DMS53 treated with DMSO at 0.1 percent for 48 hours (cell line): Measurements from ENCODE around the gene GAD2.

Experiments
- DNase-seq: peaks from one replicate; lab custom pipeline; 2025; ENCODE audit not compliant: unreplicated experiment; lab: John Stamatoyannopoulos, UW

GAD2 gene

GRCh38 chr10:26221541-26221940, 5.0 kb downstream of the GAD2 start:
- no peak for DNase-seq

- no peak for DNase-seq
Observed at GRCh38 chr10:26222563-26222962, 6.0 kb downstream of the GAD2 start.

GRCh38 chr10:26225322-26225721, 8.7 kb downstream of the GAD2 start:
- DNase-seq: no peak

GRCh38 chr10:26227786-26228185, 11.2 kb downstream of the GAD2 start:
- no peak for DNase-seq

- no peak for DNase-seq
Observed at GRCh38 chr10:26232174-26232573, 15.6 kb downstream of the GAD2 start.

GRCh38 chr10:26235761-26236160, 19.2 kb downstream of the GAD2 start:
- DNase-seq: no peak

- no peak for DNase-seq
Observed at GRCh38 chr10:26238378-26238777, 21.8 kb downstream of the GAD2 start.

- DNase-seq: no peak
Observed at GRCh38 chr10:26242706-26243350, 26.3 kb downstream of the GAD2 start.

- DNase-seq: no peak
Observed at GRCh38 chr10:26243351-26243720, 26.8 kb downstream of the GAD2 start.

GRCh38 chr10:26249681-26250080, 33.1 kb downstream of the GAD2 start:
- no peak for DNase-seq

- no peak for DNase-seq
Observed at GRCh38 chr10:26251925-26252324, 35.4 kb downstream of the GAD2 start.

- no peak for DNase-seq
Observed at GRCh38 chr10:26254616-26255015, 38.0 kb downstream of the GAD2 start.

- DNase-seq: no peak
Observed at GRCh38 chr10:26259341-26259740, 42.8 kb downstream of the GAD2 start.

GRCh38 chr10:26269754-26270153, 53.2 kb downstream of the GAD2 start:
- DNase-seq: no peak

- no peak for DNase-seq
Observed at GRCh38 chr10:26274391-26274790, 57.8 kb downstream of the GAD2 start.

- no peak for DNase-seq
Observed at GRCh38 chr10:26278295-26278694, 61.7 kb downstream of the GAD2 start.

GRCh38 chr10:26290236-26290635, 73.7 kb downstream of the GAD2 start:
- DNase-seq: no peak

GRCh38 chr10:26291721-26292480, 75.3 kb downstream of the GAD2 start:
- no peak for DNase-seq

- DNase-seq: no peak
Observed at GRCh38 chr10:26296360-26296759, 79.8 kb downstream of the GAD2 start.

- DNase-seq: no peak
Observed at GRCh38 chr10:26300001-26300400, 83.4 kb downstream of the GAD2 start.

GRCh38 chr10:26303366-26303765, 86.8 kb downstream of the GAD2 start:
- DNase-seq: no peak

- DNase-seq: no peak
Observed at GRCh38 chr10:26310361-26310760, 93.8 kb downstream of the GAD2 start.
